HG02938 (cell line): Measurements from ENCODE around the gene CDK2AP2.
"Not testable (repeated sequence)": the region's sequence is repeated elsewhere in the genome, so short reads cannot be mapped to it uniquely, and the experiment has no call there.

Experiments
- ATAC-seq: cut with Tn5 transposase; IDR thresholded peaks from one replicate; pipeline ENCODE4 v1.9.1; 2021; ENCODE audit warnings: mild to moderate bottlenecking, moderate library complexity; ENCODE audit not compliant: unreplicated experiment

The CDK2AP2 gene

GRCh38 chr11:67468456-67468758, 39.6 kb downstream of the CDK2AP2 start:
- ATAC-seq = no peak

GRCh38 chr11:67468056-67468455, 39.9 kb downstream of the CDK2AP2 start:
- ATAC-seq = no peak

- no peak for ATAC-seq
Observed at GRCh38 chr11:67466962-67467771, 40.8 kb downstream of the CDK2AP2 start.

GRCh38 chr11:67466367-67466766, 41.6 kb downstream of the CDK2AP2 start:
- ATAC-seq = no peak

DNA sequence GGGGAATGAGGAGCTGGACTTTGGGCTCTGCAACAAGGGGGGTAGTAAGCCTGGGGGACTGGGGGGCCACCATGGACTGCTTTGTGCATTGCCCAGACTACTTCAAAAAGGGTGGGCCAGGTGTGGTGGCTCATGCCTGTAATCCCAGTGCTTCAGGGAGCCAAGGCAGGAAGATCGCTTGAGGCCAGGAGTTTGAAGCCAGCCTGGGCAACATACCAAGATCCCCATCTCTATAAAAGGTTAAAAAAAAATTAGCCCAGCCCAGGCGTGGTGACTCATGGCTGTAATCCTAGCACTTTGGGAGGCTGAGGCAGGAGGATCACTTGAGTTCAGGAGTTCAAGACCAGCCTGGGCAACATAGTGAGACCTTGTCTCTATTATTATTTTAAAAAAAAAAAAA, 42.4 kb downstream of the CDK2AP2 start:
- ATAC-seq = not testable (repeated sequence)

DNA sequence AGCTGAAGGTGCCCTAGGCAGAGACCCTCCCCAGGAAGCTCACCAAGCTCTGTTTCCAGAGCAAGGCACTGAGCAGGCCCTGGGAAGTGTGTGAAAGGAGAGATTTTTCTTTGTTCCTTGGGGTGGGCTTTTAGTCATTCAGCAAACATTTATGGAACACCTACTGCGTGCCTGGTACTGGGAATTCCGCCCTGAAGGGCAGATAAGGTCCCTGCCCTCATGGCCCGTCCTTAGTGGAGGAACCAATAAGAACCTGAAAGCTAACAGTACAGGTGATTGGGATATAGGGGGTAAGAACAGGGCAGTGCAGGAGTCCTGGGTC, 42.8 kb downstream of the CDK2AP2 start:
- ATAC-seq = no peak

- peak; percentile 54 for ATAC-seq
Observed at GRCh38 chr11:67464411-67465188, 43.4 kb downstream of the CDK2AP2 start.

GRCh38 chr11:67463680-67464410, 44.1 kb downstream of the CDK2AP2 start:
- no peak for ATAC-seq

DNA sequence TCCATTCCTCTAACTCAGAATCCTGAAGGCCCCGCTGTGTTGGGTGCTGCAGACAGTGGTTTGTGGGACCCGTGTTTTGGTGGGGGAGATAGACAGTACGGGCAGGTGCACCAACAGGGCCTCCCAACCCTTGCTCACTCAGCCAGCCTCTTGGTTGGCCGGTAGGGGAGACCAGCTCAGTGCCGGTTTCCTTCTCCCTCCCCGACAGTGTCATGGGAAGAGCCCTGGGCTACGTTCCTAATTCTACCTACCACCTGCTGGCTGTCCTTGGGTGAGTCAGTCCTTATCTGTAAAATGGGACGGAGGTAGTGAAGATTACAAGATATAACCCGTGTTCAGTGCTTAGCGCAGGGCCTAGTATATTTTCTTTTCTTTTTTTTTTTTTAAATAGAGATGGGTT, 44.8 kb downstream of the CDK2AP2 start:
- ATAC-seq = no peak

GRCh38 chr11:67458266-67458665, 49.7 kb downstream of the CDK2AP2 start:
- no peak for ATAC-seq

- no peak for ATAC-seq
Observed at GRCh38 chr11:67457453-67457852, 50.5 kb downstream of the CDK2AP2 start.
